GM12873 (cell line): ENCODE measurements around the gene RASGRF1.

Source experiments
- CTCF ChIP-seq: IDR thresholded peaks from 2 replicates; pipeline ENCODE4 v1.5.1; 2012; ENCODE audit warnings: low read depth, mild to moderate bottlenecking, moderate library complexity, low read length, control low read depth; ENCODE audit not compliant: insufficient read depth; ENCODE audit errors: missing control alignments

Gene RASGRF1

GRCh38 chr15:78974272-78974918 is 116.2 kb downstream of the RASGRF1 start:
- no peak for TF ChIP-seq CTCF

GRCh38 chr15:78969687-78970349 is 120.8 kb downstream of the RASGRF1 start:
- no peak for TF ChIP-seq CTCF

- TF ChIP-seq CTCF = no peak
Measured at GRCh38 chr15:78968539-78969271, 121.9 kb downstream of the RASGRF1 start.

- no peak for TF ChIP-seq CTCF
Measured at GRCh38 chr15:78968114-78968513, 122.5 kb downstream of the RASGRF1 start.

- no peak for TF ChIP-seq CTCF
Measured at GRCh38 chr15:78960308-78960707, 130.3 kb downstream of the RASGRF1 start.

- TF ChIP-seq CTCF = no peak
Measured at GRCh38 chr15:78959360-78959759, 131.2 kb downstream of the RASGRF1 start.

- no peak for TF ChIP-seq CTCF
Measured at GRCh38 chr15:78957416-78958093, 133.0 kb downstream of the RASGRF1 start.
